Left forelimb (tissue), 1 donor: Measurements from ENCODE around the gene TDP2.
"Not testable (repeated sequence)": the region's sequence is repeated elsewhere in the genome, so short reads cannot be mapped to it uniquely, and the experiment has no call there.

Source experiments
- DNase-seq: peaks from one replicate; pipeline ENCODE4 v3.0.0-alpha.2; 2018; ENCODE audit warnings: low spot score

TDP2 gene

GRCh38 chr6:24680582-24680981 lies 13.9 kb upstream of the TDP2 start:
- no peak for DNase-seq

GRCh38 chr6:24678792-24679352 lies 12.2 kb upstream of the TDP2 start:
- DNase-seq, result not testable (repeated sequence)

GRCh38 chr6:24673625-24674024 lies 6.9 kb upstream of the TDP2 start:
- DNase-seq, result no peak

- no peak for DNase-seq
Measured at GRCh38 chr6:24672620-24673182, 6.0 kb upstream of the TDP2 start.

GRCh38 chr6:24671077-24671476 lies 4.4 kb upstream of the TDP2 start:
- DNase-seq, result not testable (repeated sequence)

GRCh38 chr6:24670492-24670891 lies 3.8 kb upstream of the TDP2 start:
- DNase-seq, result not testable (repeated sequence)

- no peak for DNase-seq
Measured at GRCh38 chr6:24668997-24669361, 2.3 kb upstream of the TDP2 start.

GRCh38 chr6:24668066-24668996 lies 1.6 kb upstream of the TDP2 start:
- not testable (repeated sequence) for DNase-seq

- DNase-seq, result no peak
Measured at GRCh38 chr6:24667378-24667803, 692 bp upstream of the TDP2 start.

GRCh38 chr6:24666097-24666640 lies 530 bp downstream of the TDP2 start:
- DNase-seq, result no peak

- DNase-seq, result no peak
Measured at GRCh38 chr6:24664046-24664987, 2.4 kb downstream of the TDP2 start.

- no peak for DNase-seq
Measured at GRCh38 chr6:24663189-24663588, 3.5 kb downstream of the TDP2 start.

- DNase-seq, result no peak
Measured at GRCh38 chr6:24662236-24662635, 4.5 kb downstream of the TDP2 start.

GRCh38 chr6:24661759-24662158 lies 4.9 kb downstream of the TDP2 start:
- not testable (repeated sequence) for DNase-seq

- no peak for DNase-seq
Measured at GRCh38 chr6:24660105-24660504, 6.6 kb downstream of the TDP2 start.

- no peak for DNase-seq
Measured at GRCh38 chr6:24659561-24659960, 7.1 kb downstream of the TDP2 start.

GRCh38 chr6:24658573-24659560 lies 7.8 kb downstream of the TDP2 start:
- DNase-seq, result no peak

- DNase-seq, result no peak
Measured at GRCh38 chr6:24655215-24655614, 11.5 kb downstream of the TDP2 start.

- no peak for DNase-seq
Measured at GRCh38 chr6:24650365-24650764, 16.3 kb downstream of the TDP2 start.

- no peak for DNase-seq
Measured at GRCh38 chr6:24649691-24650090, 17.0 kb downstream of the TDP2 start.
